NCI-H82 (cell line): ENCODE measurements around the gene DDX6.

Experiments
- DNase-seq: peaks from one replicate; lab custom pipeline; 2025; lab: John Stamatoyannopoulos, UW

DDX6 gene

DNA sequence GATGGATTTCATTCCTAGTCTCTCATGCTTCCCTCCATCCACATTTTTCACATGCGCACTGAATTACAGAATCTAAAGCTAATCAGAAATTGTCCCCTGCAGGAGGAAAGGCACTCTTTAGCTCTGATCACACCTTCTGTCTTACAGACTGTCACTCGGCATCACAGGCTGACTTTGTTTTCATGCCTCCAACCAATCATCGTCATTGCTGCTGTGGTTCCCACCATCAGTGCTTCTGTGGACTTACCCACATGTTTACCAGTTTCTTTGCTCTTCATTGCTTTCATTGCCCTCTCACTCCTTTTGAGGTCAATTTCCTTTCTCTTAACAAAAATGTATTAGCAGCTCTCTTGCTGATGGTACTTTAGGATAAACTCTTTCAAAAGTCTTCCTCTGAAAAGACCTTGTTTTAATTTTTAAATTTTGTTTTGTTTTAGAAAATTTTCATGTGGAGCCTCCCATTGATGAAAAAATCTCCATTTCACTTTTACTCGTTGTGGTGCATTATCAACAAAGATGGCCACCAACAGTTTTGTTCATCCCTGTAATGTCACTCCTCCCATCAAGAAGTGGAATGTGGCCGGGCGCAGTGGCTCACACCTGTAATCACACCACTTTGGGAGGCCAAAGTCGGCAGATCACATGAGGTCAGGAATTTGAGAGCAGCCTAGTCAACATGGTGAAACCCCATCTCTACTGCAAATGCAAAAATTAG, 91.3 kb downstream of the DDX6 start:
- DNase-seq = no peak
